GM23338 (cell line): ENCODE measurements around the gene KCNMB3. TPM values are rescaled to one million over a fixed set of nuclear protein-coding genes. Genes with fewer than 3 reads are reported as not detected.

Source experiments
- ATAC-seq: fragments of 200-7000 bp; cut with Tn5 transposase; 3 replicates; pipeline ENCODE4 v1.9.1; 2020
- DNase-seq: peaks from one replicate; pipeline ENCODE4 v3.0.0-alpha.2; 2015; ENCODE audit warnings: low spot score
- H2AFZ ChIP-seq: fragments of 200-600 bp; sonication (generic); 2 replicates; pipeline ENCODE4 v1.8.0; 2016; ENCODE audit warnings: antibody characterized with exemption, mild to moderate bottlenecking, moderate library complexity
- H3F3A ChIP-seq: fragments of 200-600 bp; sonication (generic); replicated peaks from 2 replicates; pipeline ENCODE4 v1.8.0; 2017; ENCODE audit warnings: antibody characterized with exemption, mixed run types, low read depth
- H3K27ac ChIP-seq: fragments of 200-600 bp; sonication (generic); 2 replicates; pipeline ENCODE4 v1.6.1; 2016; ENCODE audit warnings: low read depth
- H3K27me3 ChIP-seq: fragments of 200-600 bp; sonication (generic); 2 replicates; pipeline ENCODE4 v1.8.0; 2016; ENCODE audit warnings: mild to moderate bottlenecking, mixed run types, moderate library complexity; ENCODE audit not compliant: insufficient read depth
- H3K36me3 ChIP-seq: fragments of 200-600 bp; sonication (generic); 2 replicates; pipeline ENCODE4 v1.8.0; 2016; ENCODE audit warnings: mild to moderate bottlenecking; ENCODE audit not compliant: insufficient read depth
- H3K4me1 ChIP-seq: fragments of 200-600 bp; sonication (generic); 2 replicates; pipeline ENCODE4 v1.8.0; 2016; ENCODE audit warnings: mild to moderate bottlenecking, moderate library complexity; ENCODE audit not compliant: insufficient read depth
- H3K4me2 ChIP-seq: fragments of 200-600 bp; sonication (generic); 2 replicates; pipeline ENCODE4 v1.7.1; 2017; ENCODE audit warnings: mixed run types
- H3K4me3 ChIP-seq: fragments of 200-600 bp; sonication (generic); 2 replicates; pipeline ENCODE4 v1.6.1; 2016; ENCODE audit warnings: mixed run types
- H3K79me2 ChIP-seq: fragments of 200-600 bp; sonication (generic); replicated peaks from 2 replicates; pipeline ENCODE4 v1.8.0; 2017; ENCODE audit warnings: mild to moderate bottlenecking; ENCODE audit not compliant: insufficient read depth
- H3K9me2 ChIP-seq: fragments of 200-600 bp; sonication (generic); 2 replicates; pipeline ENCODE4 v1.8.0; 2017; ENCODE audit not compliant: insufficient read depth
- H4K20me1 ChIP-seq: fragments of 200-600 bp; sonication (generic); replicated peaks from 2 replicates; pipeline ENCODE4 v1.8.0; 2017; ENCODE audit warnings: mild to moderate bottlenecking; ENCODE audit not compliant: insufficient read depth
- H3K27ac Mint-ChIP-seq: 2 replicates; pipeline ENCODE4 v1.8.0; 2020; ENCODE audit warnings: inconsistent platforms, mild to moderate bottlenecking, moderate library complexity, mixed read lengths
- H3K27me3 Mint-ChIP-seq: 3 replicates; pipeline ENCODE4 v1.8.0; 2022; ENCODE audit warnings: low read depth, mild to moderate bottlenecking, moderate library complexity, mixed read lengths, inconsistent platforms; ENCODE audit not compliant: insufficient read depth, poor library complexity
- H3K36me3 Mint-ChIP-seq: 3 replicates; pipeline ENCODE4 v1.8.0; 2021; ENCODE audit warnings: low read depth, mild to moderate bottlenecking, inconsistent platforms, moderate library complexity, mixed read lengths
- H3K4me1 Mint-ChIP-seq: 3 replicates; pipeline ENCODE4 v1.8.0; 2020; ENCODE audit warnings: mild to moderate bottlenecking, inconsistent platforms, mixed read lengths
- H3K4me3 Mint-ChIP-seq: 3 replicates; pipeline ENCODE4 v1.8.0; 2021; ENCODE audit warnings: moderate library complexity, mild to moderate bottlenecking, inconsistent platforms, mixed read lengths
- H3K9me3 Mint-ChIP-seq: 3 replicates; pipeline ENCODE4 v1.8.0; 2020; ENCODE audit warnings: moderate library complexity, mild to moderate bottlenecking, inconsistent platforms, mixed read lengths
- CREB1 ChIP-seq: fragments of 250-450 bp; sonication (Bioruptor Pico); IDR thresholded peaks from 2 replicates; pipeline ENCODE4 v1.5.0; 2020; ENCODE audit warnings: low read depth, mild to moderate bottlenecking, moderate library complexity
- CTCF ChIP-seq, 2 experiments: fragments of 200-600 bp in 1 of 2; sonication (generic) in 1 of 2; conservative IDR thresholded peaks; 2 replicates each; pipeline versions ENCODE4 v1.5.1 to v1.6.1; 2016 to 2017; ENCODE audit warnings: antibody characterized with exemption in 2 of 2, low read depth in 2 of 2, mild to moderate bottlenecking in 2 of 2, moderate library complexity in 1 of 2
- ETS1 ChIP-seq: IDR thresholded peaks from 2 replicates; pipeline ENCODE4 v1.6.1; 2016; ENCODE audit warnings: antibody characterized with exemption
- EZH2 ChIP-seq: fragments of 200-600 bp; sonication (generic); IDR thresholded peaks from one replicate; pipeline ENCODE4 v1.8.0; 2017; ENCODE audit warnings: antibody characterized with exemption, mild to moderate bottlenecking, low read depth; ENCODE audit not compliant: unreplicated experiment
- EZH2phosphoT487 ChIP-seq: fragments of 200-600 bp; sonication (generic); IDR thresholded peaks from one replicate; pipeline ENCODE4 v1.8.1; 2018; ENCODE audit warnings: antibody characterized with exemption; ENCODE audit not compliant: unreplicated experiment
- JUNB ChIP-seq: IDR thresholded peaks from one replicate; pipeline ENCODE4 v1.6.1; 2016; ENCODE audit warnings: antibody characterized with exemption; ENCODE audit not compliant: unreplicated experiment
- NANOG ChIP-seq: IDR thresholded peaks from 2 replicates; pipeline ENCODE4 v1.6.1; 2016; ENCODE audit warnings: antibody characterized with exemption, borderline replicate concordance
- POLR2AphosphoS5 ChIP-seq: IDR thresholded peaks from 2 replicates; pipeline ENCODE4 v1.6.1; 2016; ENCODE audit warnings: antibody characterized with exemption, low read depth
- REST ChIP-seq: IDR thresholded peaks from one replicate; pipeline ENCODE4 v1.6.1; 2018; ENCODE audit warnings: antibody characterized with exemption; ENCODE audit not compliant: unreplicated experiment
- STAT1 ChIP-seq: IDR thresholded peaks from one replicate; pipeline ENCODE4 v1.6.1; 2016; ENCODE audit warnings: antibody characterized with exemption; ENCODE audit not compliant: unreplicated experiment
- ZNF114 ChIP-seq: fragments of 250-450 bp; sonication (Bioruptor Pico); IDR thresholded peaks from 2 replicates; pipeline ENCODE4 v1.5.0; 2020; ENCODE audit warnings: mild to moderate bottlenecking, moderate library complexity
- ZNF331 ChIP-seq: fragments of 250-450 bp; sonication (Bioruptor Pico); IDR thresholded peaks from 2 replicates; pipeline ENCODE4 v1.5.0; 2020; ENCODE audit warnings: low read depth, mild to moderate bottlenecking, moderate library complexity
- ZNF462 ChIP-seq: fragments of 250-450 bp; sonication (Bioruptor Pico); IDR thresholded peaks from 2 replicates; pipeline ENCODE4 v1.5.0; 2020; ENCODE audit warnings: mild to moderate bottlenecking, moderate library complexity
- polyA plus RNA-seq: library from polyadenylated mRNA; unstranded; fragments of >200 nt; fragmentation: Nextera tagmentation; extraction: Ambion mirVana; gene quantifications from 2 replicates; pipeline ENCODE4 v1.2.1, GENCODE V29; 2016
- total RNA-seq: library from RNA; depleted of rRNA; stranded (reverse); fragments of >200 nt; shearing (Covaris generic); gene quantifications from 2 replicates; pipeline ENCODE4 v1.2.3, GENCODE V29; 2014

Gene KCNMB3
- total and polyA plus RNA-seq, 2 experiments from 2014 or later = 1.3 to 3.8 TPM

- peaks cover 3% of the 10 kb centered on the region; the same call in 1 of the 2 replicates for H3K36me3 ChIP-seq
- no peak overlapping the region for H3K27ac ChIP-seq
Observed at GRCh38 chr3:179224584-179224983, 26.3 kb downstream of the KCNMB3 start.

More at GRCh38 chr3:179224584-179224983, 26.3 kb downstream of the KCNMB3 start:
- Mint-ChIP-seq H3K4me3 (no peak overlapping the region), H3K4me1 (peaks cover 4% of the 10 kb centered on the region), H3K27me3 (no peaks in the 10 kb centered on the region), H3K36me3 (peaks cover 5% of the 10 kb centered on the region; the same call in 2 of the 3 replicates), H3K9me3 (no peaks in the 10 kb centered on the region), H3K27ac (no peak overlapping the region)
- Histone ChIP-seq H3K9me2 (no peaks in the 10 kb centered on the region), H3K4me1 (peaks cover 15% of the 10 kb centered on the region), H3K4me3 (no peak overlapping the region), H3F3A (no peaks in the 10 kb centered on the region), H3K27me3 (no peaks in the 10 kb centered on the region), H2AFZ (no peak overlapping the region), H3K4me2 (no peak overlapping the region), H3K79me2 (no peaks in the 10 kb centered on the region), H4K20me1 (no peaks in the 10 kb centered on the region)
- ATAC-seq (no peak), DNase-seq (no peak)
- TF ChIP-seq EZH2phosphoT487 (no peak), EZH2 (no peak), ZNF331 (CRISPR knock-in tag) (no peak), ZNF462 (no peak), REST (no peak), ETS1 (no peak), JUNB (no peak), NANOG (no peak), ZNF114 (CRISPR knock-in tag) (no peak), STAT1 (no peak), POLR2AphosphoS5 (no peak), CREB1 (CRISPR knock-in tag) (no peak), CTCF (conservative IDR thresholded peaks at IDR 0.05; ENCODE audit: low read depth in 2 of 2) (no peak)
